Testis (tissue), 3 donors: ENCODE results near the gene MBNL3. TPM values are rescaled to one million over a fixed set of nuclear protein-coding genes. Genes with fewer than 3 reads are reported as not detected.

Source experiments
- DNase-seq: peaks from one replicate; pipeline ENCODE4 v3.0.0-alpha.2; 2019
- H3K27ac ChIP-seq, 2 donors: fragments of 200-600 bp; sonication (generic); one replicate each; pipeline ENCODE4 v1.5.1; 2019
- H3K27me3 ChIP-seq: fragments of 200-600 bp; sonication (generic); one replicate; pipeline ENCODE4 v1.5.1; 2019
- H3K36me3 ChIP-seq: fragments of 200-600 bp; sonication (generic); one replicate; pipeline ENCODE4 v1.5.1; 2017; ENCODE audit warnings: low read depth; ENCODE audit errors: missing control alignments
- H3K4me1 ChIP-seq: fragments of 200-600 bp; sonication (generic); one replicate; pipeline ENCODE4 v1.5.1; 2019
- H3K4me3 ChIP-seq, 2 donors: fragments of 200-600 bp; sonication (generic); one replicate each; pipeline ENCODE4 v1.5.1; 2017 to 2019
- H3K9me3 ChIP-seq: fragments of 200-600 bp; sonication (generic); one replicate; pipeline ENCODE4 v1.5.1; 2017
- POLR2A ChIP-seq: fragments of 450-650 bp; IDR thresholded peaks from one replicate; pipeline ENCODE4 v1.6.1; 2017; ENCODE audit warnings: antibody characterized with exemption, mild to moderate bottlenecking, moderate library complexity
- WGBS, 2 donors: methylation state at CpG; one replicate each; pipeline ENCODE4 v1.1.5; 2018; 5-methylcytosine and 5-hydroxymethylcytosine counted together
- intact Hi-C: fragments of 100-400 bp; cut with DNase I; formaldehyde crosslinking; loops from one replicate; pipeline ENCODE4 v1.15.1; 2023; ENCODE audit warnings: low total_unique reads
- polyA plus RNA-seq: library from polyadenylated mRNA; stranded (reverse); fragments of 350-450 nt; fragmentation: Illumina TruSeq; extraction: RNeasy Lipid Tissue Mini Kit (QIAGEN cat#74804); gene quantifications from one replicate; pipeline ENCODE4 v1.2.3, GENCODE V29; 2014; ENCODE audit warnings: low read depth, low replicate concordance; ENCODE audit not compliant: insufficient read depth
- total RNA-seq, 2 donors: library from RNA; depleted of rRNA; stranded (reverse); fragments of >200 nt; gene quantifications; one replicate each; pipeline ENCODE4 v1.2.3, GENCODE V29; 2016
- TF ChIP-seq, protein P1 (sequence below), 3 experiments: fragments of 450-650 bp in 2 of 3; fragments of 200-600 bp in 1 of 3; sonication (generic) in 1 of 3; IDR thresholded peaks; one replicate each; pipeline ENCODE4 v1.5.1; 2016 to 2019; ENCODE audit warnings: antibody characterized with exemption in 3 of 3, mild to moderate bottlenecking in 2 of 3, moderate library complexity in 1 of 3

Gene MBNL3
- total and polyA plus RNA-seq, 3 donors from 2014 or later: 86.5 to 319 (median 175) TPM

DNA sequence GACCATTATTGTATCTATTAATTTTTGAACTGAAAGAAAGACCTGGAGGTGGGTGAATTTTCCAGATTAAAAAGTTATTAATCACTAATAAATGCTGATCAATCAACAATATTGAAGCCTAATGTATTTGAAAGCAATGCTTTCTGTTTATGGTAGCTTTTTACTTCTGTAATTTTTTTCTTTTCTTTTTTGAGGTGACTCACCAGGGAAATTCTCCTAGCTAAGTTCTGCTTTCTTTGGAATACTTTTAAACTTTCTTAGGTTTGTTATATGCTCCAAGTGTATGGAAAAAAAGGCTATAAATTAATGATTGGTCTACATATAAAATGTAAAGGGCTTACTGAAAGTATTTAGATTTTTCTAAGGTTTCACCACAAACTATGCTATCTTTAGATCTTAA, 94.2 kb downstream of the MBNL3 start:
- TF ChIP-seq, protein P1, sequence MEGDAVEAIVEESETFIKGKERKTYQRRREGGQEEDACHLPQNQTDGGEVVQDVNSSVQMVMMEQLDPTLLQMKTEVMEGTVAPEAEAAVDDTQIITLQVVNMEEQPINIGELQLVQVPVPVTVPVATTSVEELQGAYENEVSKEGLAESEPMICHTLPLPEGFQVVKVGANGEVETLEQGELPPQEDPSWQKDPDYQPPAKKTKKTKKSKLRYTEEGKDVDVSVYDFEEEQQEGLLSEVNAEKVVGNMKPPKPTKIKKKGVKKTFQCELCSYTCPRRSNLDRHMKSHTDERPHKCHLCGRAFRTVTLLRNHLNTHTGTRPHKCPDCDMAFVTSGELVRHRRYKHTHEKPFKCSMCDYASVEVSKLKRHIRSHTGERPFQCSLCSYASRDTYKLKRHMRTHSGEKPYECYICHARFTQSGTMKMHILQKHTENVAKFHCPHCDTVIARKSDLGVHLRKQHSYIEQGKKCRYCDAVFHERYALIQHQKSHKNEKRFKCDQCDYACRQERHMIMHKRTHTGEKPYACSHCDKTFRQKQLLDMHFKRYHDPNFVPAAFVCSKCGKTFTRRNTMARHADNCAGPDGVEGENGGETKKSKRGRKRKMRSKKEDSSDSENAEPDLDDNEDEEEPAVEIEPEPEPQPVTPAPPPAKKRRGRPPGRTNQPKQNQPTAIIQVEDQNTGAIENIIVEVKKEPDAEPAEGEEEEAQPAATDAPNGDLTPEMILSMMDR (IDR thresholded peaks at IDR 0.05): no peak
- TF ChIP-seq POLR2A: no peak
- no peaks in the 10 kb centered on the region for H3K27me3 ChIP-seq

DNA sequence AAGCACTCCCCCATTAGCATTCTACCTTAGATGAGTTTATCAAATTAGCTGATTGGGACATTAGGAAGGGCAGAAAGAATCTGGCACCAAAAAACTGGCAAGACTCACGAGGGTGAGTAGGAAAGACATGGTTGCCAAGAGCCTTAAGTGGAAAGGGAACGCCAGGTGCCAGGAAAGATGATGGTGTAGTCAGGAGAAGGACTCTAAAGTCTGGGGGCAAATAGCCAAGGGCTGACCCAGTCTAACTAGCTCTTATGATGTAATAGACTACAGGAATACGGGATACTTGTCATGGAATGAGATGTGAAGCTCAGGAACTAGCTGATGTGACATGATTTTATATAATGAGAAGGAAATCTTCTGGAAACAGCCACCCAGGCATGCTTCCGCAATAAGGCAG, 94.8 kb downstream of the MBNL3 start:
- Histone ChIP-seq H3K4me3 (no peak overlapping the region), H3K36me3 (no peaks in the 10 kb centered on the region), H3K27ac (no peak overlapping the region), H3K4me1 (no peaks in the 10 kb centered on the region), H3K9me3 (no peaks in the 10 kb centered on the region), H3K27me3 (no peaks in the 10 kb centered on the region)
- WGBS, 2 donors: 57 to 75% methylated on average over 4 of the region's 4 CpGs
- no peak for DNase-seq
- intact Hi-C loops: no loop called here
- TF ChIP-seq POLR2A: no peak
- TF ChIP-seq, protein P1 (IDR thresholded peaks at IDR 0.05): no peak

More for the DNA sequence above, 94.2 kb downstream of the MBNL3 start:
- no peak overlapping the region for H3K4me3 ChIP-seq
- no peaks in the 10 kb centered on the region for H3K4me1 ChIP-seq
- no peak overlapping the region for H3K27ac ChIP-seq
- DNase-seq: no peak
- H3K36me3 ChIP-seq: no peaks in the 10 kb centered on the region
- no peaks in the 10 kb centered on the region for H3K9me3 ChIP-seq
- intact Hi-C loops: no loop called here

DNA sequence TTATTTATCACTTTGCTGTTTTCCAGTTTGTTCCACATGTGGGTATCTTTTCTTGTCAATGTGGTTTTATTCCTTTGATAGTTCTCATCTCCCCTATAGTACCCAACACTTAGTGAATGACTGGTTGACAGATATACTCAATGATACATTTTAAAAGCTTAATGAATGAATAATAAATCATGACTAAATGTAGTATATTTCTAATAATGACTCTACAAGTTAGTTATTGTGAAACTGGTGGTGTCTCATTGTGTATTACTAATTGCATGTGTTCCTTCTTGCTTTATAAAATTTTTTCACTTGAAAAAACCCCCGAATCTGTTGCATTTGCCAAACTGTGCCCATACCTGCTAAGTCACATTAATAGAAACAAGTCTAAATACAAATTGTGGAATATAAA, 95.4 kb downstream of the MBNL3 start:
- intact Hi-C loops: no loop called here
- Histone ChIP-seq H3K36me3 (no peaks in the 10 kb centered on the region), H3K27me3 (no peaks in the 10 kb centered on the region), H3K4me3 (no peak overlapping the region), H3K4me1 (no peaks in the 10 kb centered on the region), H3K27ac (no peak overlapping the region), H3K9me3 (no peaks in the 10 kb centered on the region)
- TF ChIP-seq, protein P1 (IDR thresholded peaks at IDR 0.05): no peak
- TF ChIP-seq POLR2A: no peak
- no peak for DNase-seq
- WGBS, 2 donors: 71 to 77% methylated on average over 1 of the region's 1 CpG

DNA sequence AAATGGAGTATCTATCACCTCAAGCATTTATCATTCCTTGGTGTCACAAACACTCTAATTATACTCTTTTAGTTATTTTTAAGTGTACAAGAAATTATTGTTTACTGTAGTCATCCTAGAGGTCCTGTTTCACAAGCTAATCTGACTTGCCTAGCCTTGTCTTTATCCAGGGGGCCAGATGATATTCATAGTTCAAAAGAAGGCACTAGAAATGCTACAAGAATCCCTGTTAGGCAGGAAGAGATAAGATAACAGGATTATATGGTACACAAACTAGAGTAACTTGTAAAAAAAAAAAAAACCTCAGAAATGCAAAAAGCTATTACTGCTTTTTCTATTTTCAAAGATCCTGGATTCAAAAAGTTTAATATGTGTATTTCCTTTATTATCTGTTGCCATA, 95.8 kb downstream of the MBNL3 start:
- Histone ChIP-seq H3K27me3 (no peaks in the 10 kb centered on the region), H3K9me3 (no peaks in the 10 kb centered on the region), H3K4me1 (no peaks in the 10 kb centered on the region), H3K36me3 (no peaks in the 10 kb centered on the region), H3K4me3 (no peak overlapping the region), H3K27ac (no peak overlapping the region)
- no peak for TF ChIP-seq POLR2A
- DNase-seq: no peak
- intact Hi-C loops: no loop called here

DNA sequence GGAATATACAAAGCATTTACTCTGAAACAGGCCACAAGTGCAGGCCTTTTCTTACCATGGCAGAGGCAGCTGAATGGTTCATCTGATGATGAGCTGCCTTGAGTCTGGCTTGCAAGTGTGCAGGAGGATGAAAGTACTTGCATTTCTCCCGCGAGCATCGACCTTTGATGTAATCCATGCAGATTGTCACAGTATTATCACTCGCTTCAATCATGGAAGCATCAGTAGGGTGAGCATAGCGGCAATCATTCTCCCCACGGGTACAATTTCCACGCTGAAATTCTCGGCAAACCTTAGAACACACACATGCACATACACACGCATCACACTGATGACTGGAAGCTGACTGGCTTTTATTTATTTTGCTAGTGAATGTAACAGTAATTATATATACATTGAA, 98.0 kb downstream of the MBNL3 start:
- Histone ChIP-seq H3K27ac (no peak overlapping the region), H3K4me3 (no peak overlapping the region), H3K36me3 (no peaks in the 10 kb centered on the region), H3K27me3 (no peaks in the 10 kb centered on the region), H3K4me1 (no peaks in the 10 kb centered on the region), H3K9me3 (no peaks in the 10 kb centered on the region)
- no peak for TF ChIP-seq POLR2A
- TF ChIP-seq, protein P1 (IDR thresholded peaks at IDR 0.05): no peak
- WGBS, 2 donors: 85 to 94% methylated on average over 6 to 9 of the region's 9 CpGs
- no peak for DNase-seq
- intact Hi-C loops: no loop called here
